ENCODE data around the gene CCDC171. TPM values are rescaled to one million over a fixed set of nuclear protein-coding genes. Genes with fewer than 3 reads are reported as not detected.

Gene CCDC171
- total and polyA plus RNA-seq, 4 donors: 0.13 to 1.1 (median 0.43) TPM

DNA sequence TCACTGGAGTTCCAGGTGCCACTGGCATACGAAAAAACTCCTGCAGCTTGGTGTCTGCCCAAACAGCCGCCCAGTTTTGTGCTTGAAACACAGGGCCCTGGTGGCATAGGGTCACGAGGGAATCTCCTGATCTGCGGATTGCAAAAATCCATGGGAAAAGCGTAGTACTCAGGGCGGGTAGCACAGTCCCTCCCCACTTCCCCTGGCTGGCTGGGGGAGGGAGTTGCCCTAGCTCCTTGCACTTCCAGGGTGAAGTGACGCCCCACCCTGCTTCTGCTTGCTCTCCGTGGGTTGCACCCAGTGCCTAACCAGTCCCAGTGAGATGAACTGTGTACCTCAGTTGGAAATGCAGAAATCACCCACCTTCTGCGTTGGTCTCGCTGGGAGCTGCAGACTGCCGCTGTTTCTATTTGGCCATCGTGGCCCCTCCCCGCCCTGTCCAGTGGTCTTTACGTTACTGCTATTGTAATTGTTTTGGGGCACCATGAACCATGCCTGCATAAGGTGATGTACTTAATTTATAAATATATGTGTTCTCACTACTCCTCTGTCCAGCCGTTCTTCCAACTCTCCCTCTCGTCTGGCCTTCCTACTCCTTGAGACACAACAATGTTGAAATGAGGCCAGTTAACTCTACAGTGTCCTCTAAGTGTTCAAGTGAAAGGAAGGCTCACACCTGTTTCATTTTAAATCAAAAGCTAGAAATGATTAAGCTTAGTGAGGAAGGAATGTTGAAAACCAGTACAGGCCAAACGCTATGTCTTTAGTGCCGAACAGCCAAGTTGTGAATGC is 65.9 kb downstream of the CCDC171 start:
- H3K4me3 ChIP-seq (ENCODE audit: low read depth in 1 of 3, low read length in 3 of 3): no peak overlapping the region
- no peak overlapping the region for H3K27ac ChIP-seq (ENCODE audit: low read depth in 1 of 2, low read length in 2 of 2)
- no peaks in the 10 kb centered on the region for H3K4me1 ChIP-seq (ENCODE audit: control insufficient read depth in 4 of 4, insufficient read depth in 4 of 4, low read length in 3 of 4)
- H3K27me3 ChIP-seq (ENCODE audit: control insufficient read depth in 4 of 4, insufficient read depth in 4 of 4, low read length in 3 of 4): no peaks in the 10 kb centered on the region
- 95% methylated on average over 18 of the region's 18 CpGs for WGBS
- DNase-seq (ENCODE audit: low spot score): no peak
- TF ChIP-seq YY1 (IDR thresholded peaks at IDR 0.05): no peak
- no peak for TF ChIP-seq NR2F2 (IDR thresholded peaks at IDR 0.05)
- no peak for TF ChIP-seq RXRA (IDR thresholded peaks at IDR 0.05)
- no peak for TF ChIP-seq FOXA2 (IDR thresholded peaks at IDR 0.05)
- TF ChIP-seq EGR1 (IDR thresholded peaks at IDR 0.05; ENCODE audit: low read depth in 2 of 2): no peak
- TF ChIP-seq, protein P1, sequence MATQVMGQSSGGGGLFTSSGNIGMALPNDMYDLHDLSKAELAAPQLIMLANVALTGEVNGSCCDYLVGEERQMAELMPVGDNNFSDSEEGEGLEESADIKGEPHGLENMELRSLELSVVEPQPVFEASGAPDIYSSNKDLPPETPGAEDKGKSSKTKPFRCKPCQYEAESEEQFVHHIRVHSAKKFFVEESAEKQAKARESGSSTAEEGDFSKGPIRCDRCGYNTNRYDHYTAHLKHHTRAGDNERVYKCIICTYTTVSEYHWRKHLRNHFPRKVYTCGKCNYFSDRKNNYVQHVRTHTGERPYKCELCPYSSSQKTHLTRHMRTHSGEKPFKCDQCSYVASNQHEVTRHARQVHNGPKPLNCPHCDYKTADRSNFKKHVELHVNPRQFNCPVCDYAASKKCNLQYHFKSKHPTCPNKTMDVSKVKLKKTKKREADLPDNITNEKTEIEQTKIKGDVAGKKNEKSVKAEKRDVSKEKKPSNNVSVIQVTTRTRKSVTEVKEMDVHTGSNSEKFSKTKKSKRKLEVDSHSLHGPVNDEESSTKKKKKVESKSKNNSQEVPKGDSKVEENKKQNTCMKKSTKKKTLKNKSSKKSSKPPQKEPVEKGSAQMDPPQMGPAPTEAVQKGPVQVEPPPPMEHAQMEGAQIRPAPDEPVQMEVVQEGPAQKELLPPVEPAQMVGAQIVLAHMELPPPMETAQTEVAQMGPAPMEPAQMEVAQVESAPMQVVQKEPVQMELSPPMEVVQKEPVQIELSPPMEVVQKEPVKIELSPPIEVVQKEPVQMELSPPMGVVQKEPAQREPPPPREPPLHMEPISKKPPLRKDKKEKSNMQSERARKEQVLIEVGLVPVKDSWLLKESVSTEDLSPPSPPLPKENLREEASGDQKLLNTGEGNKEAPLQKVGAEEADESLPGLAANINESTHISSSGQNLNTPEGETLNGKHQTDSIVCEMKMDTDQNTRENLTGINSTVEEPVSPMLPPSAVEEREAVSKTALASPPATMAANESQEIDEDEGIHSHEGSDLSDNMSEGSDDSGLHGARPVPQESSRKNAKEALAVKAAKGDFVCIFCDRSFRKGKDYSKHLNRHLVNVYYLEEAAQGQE (IDR thresholded peaks at IDR 0.05): no peak
- TF ChIP-seq, protein P2, sequence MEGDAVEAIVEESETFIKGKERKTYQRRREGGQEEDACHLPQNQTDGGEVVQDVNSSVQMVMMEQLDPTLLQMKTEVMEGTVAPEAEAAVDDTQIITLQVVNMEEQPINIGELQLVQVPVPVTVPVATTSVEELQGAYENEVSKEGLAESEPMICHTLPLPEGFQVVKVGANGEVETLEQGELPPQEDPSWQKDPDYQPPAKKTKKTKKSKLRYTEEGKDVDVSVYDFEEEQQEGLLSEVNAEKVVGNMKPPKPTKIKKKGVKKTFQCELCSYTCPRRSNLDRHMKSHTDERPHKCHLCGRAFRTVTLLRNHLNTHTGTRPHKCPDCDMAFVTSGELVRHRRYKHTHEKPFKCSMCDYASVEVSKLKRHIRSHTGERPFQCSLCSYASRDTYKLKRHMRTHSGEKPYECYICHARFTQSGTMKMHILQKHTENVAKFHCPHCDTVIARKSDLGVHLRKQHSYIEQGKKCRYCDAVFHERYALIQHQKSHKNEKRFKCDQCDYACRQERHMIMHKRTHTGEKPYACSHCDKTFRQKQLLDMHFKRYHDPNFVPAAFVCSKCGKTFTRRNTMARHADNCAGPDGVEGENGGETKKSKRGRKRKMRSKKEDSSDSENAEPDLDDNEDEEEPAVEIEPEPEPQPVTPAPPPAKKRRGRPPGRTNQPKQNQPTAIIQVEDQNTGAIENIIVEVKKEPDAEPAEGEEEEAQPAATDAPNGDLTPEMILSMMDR (IDR thresholded peaks at IDR 0.05; ENCODE audit: low read depth, low read length, missing input control): no peak
- no peaks in the 10 kb centered on the region for H3K9me3 ChIP-seq (ENCODE audit: control insufficient read depth in 4 of 4, low read length in 3 of 4)
- no peaks in the 10 kb centered on the region for H3K36me3 ChIP-seq (ENCODE audit: control insufficient read depth in 4 of 4, insufficient read depth in 3 of 4, low read depth in 1 of 4, low read length in 3 of 4)
- H3K9ac ChIP-seq (ENCODE audit: low read depth in 1 of 2, low read length in 2 of 2): no peak overlapping the region

- WGBS: 30% methylated on average over 1 of the region's 1 CpG
- Histone ChIP-seq H3K4me1 (ENCODE audit: control insufficient read depth in 4 of 4, insufficient read depth in 4 of 4, low read length in 3 of 4) (no peaks in the 10 kb centered on the region), H3K36me3 (ENCODE audit: control insufficient read depth in 4 of 4, insufficient read depth in 3 of 4, low read depth in 1 of 4, low read length in 3 of 4) (no peaks in the 10 kb centered on the region), H3K27me3 (ENCODE audit: control insufficient read depth in 4 of 4, insufficient read depth in 4 of 4, low read length in 3 of 4) (no peaks in the 10 kb centered on the region), H3K9ac (ENCODE audit: low read depth in 1 of 2, low read length in 2 of 2) (no peak overlapping the region), H3K9me3 (ENCODE audit: control insufficient read depth in 4 of 4, low read length in 3 of 4) (no peaks in the 10 kb centered on the region), H3K27ac (ENCODE audit: low read depth in 1 of 2, low read length in 2 of 2) (no peak overlapping the region), H3K4me3 (ENCODE audit: low read depth in 1 of 3, low read length in 3 of 3) (no peak overlapping the region)
- no peak for DNase-seq (ENCODE audit: low spot score)
- TF ChIP-seq TAF1 (conservative IDR thresholded peaks at IDR 0.05) (no peak), ZBTB33 (IDR thresholded peaks at IDR 0.05) (no peak), SP1 (IDR thresholded peaks at IDR 0.05) (no peak), GABPA (IDR thresholded peaks at IDR 0.05 in 1 of 2, conservative IDR thresholded peaks at IDR 0.05 in 1 of 2) (no peak), FOXA1 (IDR thresholded peaks at IDR 0.05) (no peak), YY1 (IDR thresholded peaks at IDR 0.05) (no peak), HNF4G (IDR thresholded peaks at IDR 0.05) (no peak), RXRA (IDR thresholded peaks at IDR 0.05) (no peak), ATF3 (IDR thresholded peaks at IDR 0.05) (no peak), FOXA2 (IDR thresholded peaks at IDR 0.05) (no peak), EGR1 (IDR thresholded peaks at IDR 0.05; ENCODE audit: low read depth in 2 of 2) (no peak), HNF4A (conservative IDR thresholded peaks at IDR 0.05) (no peak)
- TF ChIP-seq, protein P1 (IDR thresholded peaks at IDR 0.05): no peak
- TF ChIP-seq, protein P3, sequence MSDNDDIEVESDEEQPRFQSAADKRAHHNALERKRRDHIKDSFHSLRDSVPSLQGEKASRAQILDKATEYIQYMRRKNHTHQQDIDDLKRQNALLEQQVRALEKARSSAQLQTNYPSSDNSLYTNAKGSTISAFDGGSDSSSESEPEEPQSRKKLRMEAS (IDR thresholded peaks at IDR 0.05): no peak
These were observed 69.6 kb downstream of the CCDC171 start for GRCh38 chr9:15622318-15622971.

Data from liver (tissue), 9 donors.